ENCODE measurements around the gene FGF9. TPM values are rescaled to one million over a fixed set of nuclear protein-coding genes. Genes with fewer than 3 reads are reported as not detected.

Gene FGF9
- polyA plus RNA-seq, 2 of the 4 experiments (the other 2 are of a cell fraction), result not detected

- TF ChIP-seq CBX2 (IDR thresholded peaks at IDR 0.05; ENCODE audit: borderline replicate concordance, low read depth), result no peak
- TF ChIP-seq EHMT2 (IDR thresholded peaks at IDR 0.05; ENCODE audit: low read depth), result no peak
- TF ChIP-seq POLR2AphosphoS2 (conservative IDR thresholded peaks at IDR 0.05; ENCODE audit: low read length), result no peak
- no peak for TF ChIP-seq SMC3 (IDR thresholded peaks at IDR 0.05)
- no peak for TF ChIP-seq HMGXB4 (CRISPR knock-in tag; IDR thresholded peaks at IDR 0.05; ENCODE audit: borderline replicate concordance)
- TF ChIP-seq GATA3 (IDR thresholded peaks at IDR 0.05; ENCODE audit: borderline replicate concordance), result no peak
- no peak for TF ChIP-seq BHLHE40 (IDR thresholded peaks at IDR 0.05; ENCODE audit: low read depth, low read length)
- no peak for TF ChIP-seq PBX3 (IDR thresholded peaks at IDR 0.05)
- ChIA-PET CTCF (no interaction called here), POLR2A (no interaction called here)
- WGBS (ENCODE audit: missing lambda C conversion rate), result 14% methylated on average over 2 of the region's 2 CpGs
- Histone ChIP-seq H3K4me2 (no peak overlapping the region), H3K4me3 (no peak overlapping the region), H3K27ac (no peak overlapping the region), H3K4me1 (no peaks in the 10 kb centered on the region), H3K9me3 (no peaks in the 10 kb centered on the region)
- ATAC-seq, result no peak
- DNase-seq (ENCODE audit: low read depth in 1 of 2, low spot score in 1 of 2), result no peak
- FAIRE-seq, result no peak
Observed at GRCh38 chr13:21684576-21684975, 13.7 kb downstream of the FGF9 start.

- Histone ChIP-seq H3K4me3 (no peak overlapping the region), H3K9me3 (no peaks in the 10 kb centered on the region), H3K4me2 (no peak overlapping the region), H3K27ac (no peak overlapping the region), H3K4me1 (no peaks in the 10 kb centered on the region)
- CTCF ChIA-PET, result no interaction called here
- FAIRE-seq (no peak), DNase-seq (ENCODE audit: low read depth in 1 of 2, low spot score in 1 of 2) (no peak), ATAC-seq (no peak)
- TF ChIP-seq HEYL (CRISPR knock-in tag; IDR thresholded peaks at IDR 0.05) (no peak), MAZ (IDR thresholded peaks at IDR 0.05; ENCODE audit: borderline replicate concordance, low read depth, low read length) (no peak)
- WGBS (ENCODE audit: missing lambda C conversion rate), result 15% methylated on average over 7 of the region's 7 CpGs
- POLR2A ChIA-PET, result no interaction called here
Observed at GRCh38 chr13:21685485-21686064, 14.7 kb downstream of the FGF9 start.

- CTCF ChIA-PET, result no interaction called here
Observed at GRCh38 chr13:21686751-21687391, 16.0 kb downstream of the FGF9 start.

More at GRCh38 chr13:21686751-21687391, 16.0 kb downstream of the FGF9 start:
- Histone ChIP-seq H3K4me3 (no peak overlapping the region), H3K27ac (no peak overlapping the region), H3K4me1 (no peaks in the 10 kb centered on the region), H3K4me2 (no peak overlapping the region), H3K9me3 (no peaks in the 10 kb centered on the region)
- TF ChIP-seq FOXS1 (CRISPR knock-in tag; IDR thresholded peaks at IDR 0.05) (no peak), CTCF (IDR thresholded peaks at IDR 0.05) (no peak), MAX (IDR thresholded peaks at IDR 0.05) (no peak), KDM5A (IDR thresholded peaks at IDR 0.05) (no peak), CBX2 (IDR thresholded peaks at IDR 0.05; ENCODE audit: borderline replicate concordance, low read depth) (no peak), SREBF2 (IDR thresholded peaks at IDR 0.05) (no peak), ESRRA (IDR thresholded peaks at IDR 0.05; ENCODE audit: borderline replicate concordance, low read length) (no peak), RFX5 (IDR thresholded peaks at IDR 0.05) (no peak), FOSL2 (IDR thresholded peaks at IDR 0.05) (no peak), FOSL2 (CRISPR knock-in tag; IDR thresholded peaks at IDR 0.05) (no peak), ZFP36 (IDR thresholded peaks at IDR 0.05; ENCODE audit: borderline replicate concordance, partially characterized antibody) (no peak), USF2 (IDR thresholded peaks at IDR 0.05) (no peak), RCOR1 (IDR thresholded peaks at IDR 0.05; ENCODE audit: low read depth, low read length) (no peak), E2F6 (IDR thresholded peaks at IDR 0.05; ENCODE audit: borderline replicate concordance, low read depth) (no peak), HMGXB4 (CRISPR knock-in tag; IDR thresholded peaks at IDR 0.05; ENCODE audit: borderline replicate concordance) (no peak)
- DNase-seq (ENCODE audit: low read depth in 1 of 2, low spot score in 1 of 2) (no peak), FAIRE-seq (no peak), ATAC-seq (no peak)
- WGBS (ENCODE audit: missing lambda C conversion rate), result 45% methylated on average over 5 of the region's 5 CpGs
- POLR2A ChIA-PET, result no interaction called here

Data from A549 (cell line).